ENCODE measurements around the gene LRRC58.

DNA sequence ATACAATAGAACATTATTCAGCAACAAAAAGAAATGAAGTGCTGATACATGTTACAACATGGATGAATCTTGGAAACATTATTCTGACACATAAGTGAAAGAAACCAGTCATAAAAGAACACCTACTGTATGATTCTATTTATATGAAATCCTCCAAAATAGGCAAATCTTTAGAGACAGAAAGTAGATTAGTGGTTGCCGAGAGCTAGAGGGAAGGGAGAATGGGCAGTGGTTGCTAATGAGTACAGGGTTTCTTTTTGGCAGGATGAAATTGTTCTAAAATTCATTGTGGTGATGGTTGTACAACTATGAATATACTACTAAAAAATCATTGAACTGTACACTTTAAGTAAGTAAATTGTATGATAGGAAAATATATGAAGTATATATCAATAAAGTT lies 6.3 kb upstream of the LRRC58 start:
- TF ChIP-seq, protein P1, sequence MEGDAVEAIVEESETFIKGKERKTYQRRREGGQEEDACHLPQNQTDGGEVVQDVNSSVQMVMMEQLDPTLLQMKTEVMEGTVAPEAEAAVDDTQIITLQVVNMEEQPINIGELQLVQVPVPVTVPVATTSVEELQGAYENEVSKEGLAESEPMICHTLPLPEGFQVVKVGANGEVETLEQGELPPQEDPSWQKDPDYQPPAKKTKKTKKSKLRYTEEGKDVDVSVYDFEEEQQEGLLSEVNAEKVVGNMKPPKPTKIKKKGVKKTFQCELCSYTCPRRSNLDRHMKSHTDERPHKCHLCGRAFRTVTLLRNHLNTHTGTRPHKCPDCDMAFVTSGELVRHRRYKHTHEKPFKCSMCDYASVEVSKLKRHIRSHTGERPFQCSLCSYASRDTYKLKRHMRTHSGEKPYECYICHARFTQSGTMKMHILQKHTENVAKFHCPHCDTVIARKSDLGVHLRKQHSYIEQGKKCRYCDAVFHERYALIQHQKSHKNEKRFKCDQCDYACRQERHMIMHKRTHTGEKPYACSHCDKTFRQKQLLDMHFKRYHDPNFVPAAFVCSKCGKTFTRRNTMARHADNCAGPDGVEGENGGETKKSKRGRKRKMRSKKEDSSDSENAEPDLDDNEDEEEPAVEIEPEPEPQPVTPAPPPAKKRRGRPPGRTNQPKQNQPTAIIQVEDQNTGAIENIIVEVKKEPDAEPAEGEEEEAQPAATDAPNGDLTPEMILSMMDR (IDR thresholded peaks at IDR 0.05) = no peak
- no peak for TF ChIP-seq POLR2A (IDR thresholded peaks at IDR 0.05)
- TF ChIP-seq POLR2AphosphoS5 (IDR thresholded peaks at IDR 0.05; ENCODE audit: insufficient read depth in 1 of 2, low read depth in 1 of 2) = no peak
